WERI-Rb-1 (cell line): ENCODE results near the gene SLCO1A2.

Experiments
- DNase-seq: peaks from one replicate; pipeline ENCODE4 v3.0.0-alpha.2; 2020
- H3K27ac ChIP-seq: fragments of 250-450 bp; sonication (Bioruptor Pico); 2 replicates; pipeline ENCODE4 v1.5.1; 2020; ENCODE audit warnings: mild to moderate bottlenecking, moderate library complexity
- H3K27me3 ChIP-seq: fragments of 250-450 bp; sonication (Bioruptor Pico); 2 replicates; pipeline ENCODE4 v1.5.1; 2021; ENCODE audit warnings: mild to moderate bottlenecking, low read depth, moderate library complexity; ENCODE audit not compliant: insufficient read depth, severe bottlenecking
- H3K36me3 ChIP-seq: fragments of 250-450 bp; sonication (Bioruptor Pico); 2 replicates; pipeline ENCODE4 v1.5.1; 2020; ENCODE audit warnings: mild to moderate bottlenecking, moderate library complexity
- H3K4me3 ChIP-seq: 2 replicates; pipeline ENCODE4 v1.5.1; 2011; ENCODE audit warnings: low read depth, mild to moderate bottlenecking, control low read depth, low read length
- H3K9me3 ChIP-seq: fragments of 250-450 bp; sonication (Bioruptor Pico); 2 replicates; pipeline ENCODE4 v1.5.1; 2021; ENCODE audit warnings: mild to moderate bottlenecking, moderate library complexity; ENCODE audit not compliant: severe bottlenecking
- CTCF ChIP-seq: IDR thresholded peaks from 2 replicates; pipeline ENCODE4 v1.5.1; 2011; ENCODE audit warnings: low read depth, mild to moderate bottlenecking, control low read depth, inconsistent platforms, low read length

The SLCO1A2 gene

DNA sequence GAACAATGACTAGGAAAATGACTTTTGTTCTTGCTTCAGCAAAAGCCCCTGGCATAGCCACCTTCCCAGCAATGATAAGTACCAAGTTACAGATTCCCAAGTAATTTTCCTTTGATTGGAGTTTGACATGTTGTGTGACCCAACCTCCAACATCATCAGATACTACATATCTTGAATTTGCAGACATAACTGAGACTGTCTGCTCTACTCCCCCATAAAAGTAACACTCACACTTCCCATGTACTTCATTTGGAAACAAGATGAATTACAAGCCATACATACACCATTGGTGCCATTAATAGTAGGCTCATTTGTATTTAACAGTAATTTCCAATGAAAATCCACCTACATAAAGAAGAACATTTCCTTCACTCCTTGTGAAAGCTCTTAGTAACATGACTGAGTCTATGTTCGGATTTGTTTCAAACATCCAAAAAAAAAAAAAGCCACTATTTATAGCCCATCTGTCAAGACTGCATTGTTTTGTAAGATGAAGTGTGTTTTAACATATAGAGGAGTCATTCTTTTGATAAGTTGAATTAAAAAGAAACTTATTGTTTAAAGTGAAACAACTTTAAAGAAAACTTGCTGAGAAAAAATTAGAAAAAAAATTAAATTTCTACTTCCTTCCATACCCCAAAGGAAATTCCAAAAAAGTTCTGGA, 12.0 kb upstream of the SLCO1A2 start:
- TF ChIP-seq CTCF = no peak
- DNase-seq = no peak

GRCh38 chr12:21343636-21344035, 8.9 kb upstream of the SLCO1A2 start:
- no peak for TF ChIP-seq CTCF
- no peak overlapping the region for H3K4me3 ChIP-seq
- DNase-seq = no peak
- H3K27ac ChIP-seq = no peak overlapping the region
- H3K27me3 ChIP-seq = no peaks in the 10 kb centered on the region
- no peaks in the 10 kb centered on the region for H3K36me3 ChIP-seq
- no peaks in the 10 kb centered on the region for H3K9me3 ChIP-seq

More for the DNA sequence above, 12.0 kb upstream of the SLCO1A2 start:
- Histone ChIP-seq H3K27me3 (no peaks in the 10 kb centered on the region), H3K36me3 (no peaks in the 10 kb centered on the region), H3K4me3 (no peak overlapping the region), H3K9me3 (no peaks in the 10 kb centered on the region), H3K27ac (no peak overlapping the region)

GRCh38 chr12:21341769-21342168, 7.1 kb upstream of the SLCO1A2 start:
- Histone ChIP-seq H3K9me3 (no peaks in the 10 kb centered on the region), H3K27ac (no peak overlapping the region), H3K27me3 (no peaks in the 10 kb centered on the region), H3K4me3 (no peak overlapping the region), H3K36me3 (no peaks in the 10 kb centered on the region)
- no peak for DNase-seq
- no peak for TF ChIP-seq CTCF

- Histone ChIP-seq H3K4me3 (no peak overlapping the region), H3K27me3 (no peaks in the 10 kb centered on the region), H3K27ac (no peak overlapping the region), H3K9me3 (no peaks in the 10 kb centered on the region), H3K36me3 (no peaks in the 10 kb centered on the region)
- no peak for TF ChIP-seq CTCF
- no peak for DNase-seq
Observed at GRCh38 chr12:21340403-21340802, 5.7 kb upstream of the SLCO1A2 start.

DNA sequence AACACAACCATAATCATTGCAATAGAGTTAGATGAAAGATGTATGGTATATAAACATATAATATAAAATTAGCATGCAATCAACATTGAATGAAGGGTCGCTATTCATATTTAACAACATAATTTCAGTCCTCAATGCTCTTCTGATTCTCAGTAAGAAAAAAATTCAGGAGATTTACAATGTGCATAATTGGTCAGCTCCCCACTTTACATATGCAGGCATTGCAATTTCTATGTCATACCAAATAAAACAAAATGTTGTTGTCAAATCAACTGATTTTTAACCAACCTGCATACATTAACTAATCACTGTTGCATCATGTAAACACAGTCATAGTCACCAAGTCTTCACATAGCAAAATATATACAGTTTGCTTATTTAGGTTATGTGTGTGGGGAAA, 5.2 kb upstream of the SLCO1A2 start:
- no peak for DNase-seq
- TF ChIP-seq CTCF = no peak
- Histone ChIP-seq H3K9me3 (no peaks in the 10 kb centered on the region), H3K27me3 (no peaks in the 10 kb centered on the region), H3K36me3 (no peaks in the 10 kb centered on the region), H3K4me3 (no peak overlapping the region), H3K27ac (no peak overlapping the region)
